C4-2B (cell line): ENCODE data around the gene EIF2S2.

Source experiments
- ZFX ChIP-seq: fragments of 450-650 bp; IDR thresholded peaks from 2 replicates; pipeline ENCODE4 v1.6.1; 2017
- TF ChIP-seq, protein P1 (sequence below): fragments of 450-650 bp; conservative IDR thresholded peaks from 2 replicates; pipeline ENCODE4 v1.5.1; 2017; ENCODE audit warnings: mild to moderate bottlenecking

DNA sequence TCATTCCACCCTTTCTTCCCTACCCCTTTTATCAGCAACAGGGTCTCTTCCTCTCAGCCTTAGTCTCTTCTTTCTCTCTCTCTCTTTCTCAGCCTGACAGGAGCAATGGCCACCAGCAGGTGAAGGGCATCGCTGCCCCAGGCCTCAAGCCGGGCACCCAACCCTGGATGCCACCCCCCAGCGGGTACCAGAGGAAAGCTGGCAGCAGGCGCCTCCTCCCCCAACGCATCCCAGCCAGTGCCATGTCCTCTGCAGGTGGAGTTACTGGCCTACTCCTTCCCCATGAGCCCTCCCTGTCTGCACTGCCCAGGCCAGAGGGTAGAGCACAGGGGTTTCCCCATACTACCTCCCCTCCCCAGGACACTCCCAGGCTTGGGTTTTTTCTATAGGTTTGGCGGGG, 32.2 kb downstream of the EIF2S2 start:
- TF ChIP-seq, protein P1, sequence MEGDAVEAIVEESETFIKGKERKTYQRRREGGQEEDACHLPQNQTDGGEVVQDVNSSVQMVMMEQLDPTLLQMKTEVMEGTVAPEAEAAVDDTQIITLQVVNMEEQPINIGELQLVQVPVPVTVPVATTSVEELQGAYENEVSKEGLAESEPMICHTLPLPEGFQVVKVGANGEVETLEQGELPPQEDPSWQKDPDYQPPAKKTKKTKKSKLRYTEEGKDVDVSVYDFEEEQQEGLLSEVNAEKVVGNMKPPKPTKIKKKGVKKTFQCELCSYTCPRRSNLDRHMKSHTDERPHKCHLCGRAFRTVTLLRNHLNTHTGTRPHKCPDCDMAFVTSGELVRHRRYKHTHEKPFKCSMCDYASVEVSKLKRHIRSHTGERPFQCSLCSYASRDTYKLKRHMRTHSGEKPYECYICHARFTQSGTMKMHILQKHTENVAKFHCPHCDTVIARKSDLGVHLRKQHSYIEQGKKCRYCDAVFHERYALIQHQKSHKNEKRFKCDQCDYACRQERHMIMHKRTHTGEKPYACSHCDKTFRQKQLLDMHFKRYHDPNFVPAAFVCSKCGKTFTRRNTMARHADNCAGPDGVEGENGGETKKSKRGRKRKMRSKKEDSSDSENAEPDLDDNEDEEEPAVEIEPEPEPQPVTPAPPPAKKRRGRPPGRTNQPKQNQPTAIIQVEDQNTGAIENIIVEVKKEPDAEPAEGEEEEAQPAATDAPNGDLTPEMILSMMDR: no peak
- no peak for TF ChIP-seq ZFX
